Fibroblast of villous mesenchyme (primary cell): ENCODE results near the gene HOXA4. TPM values are rescaled to one million over a fixed set of nuclear protein-coding genes. Genes with fewer than 3 reads are reported as not detected.

Experiments used
- DNase-seq: peaks from one replicate; pipeline ENCODE4 v3.0.0-alpha.2; 2010; ENCODE audit warnings: low read depth
- H3K4me3 ChIP-seq: 2 replicates; pipeline ENCODE4 v1.5.1; 2011; ENCODE audit warnings: low read depth, mild to moderate bottlenecking, low read length
- CTCF ChIP-seq: IDR thresholded peaks from 2 replicates; pipeline ENCODE4 v1.5.1; 2012; ENCODE audit warnings: low read depth, mild to moderate bottlenecking, low read length; ENCODE audit not compliant: insufficient read depth
- total RNA-seq: library from RNA; depleted of rRNA; stranded (reverse); fragments of >200 nt; gene quantifications from 2 replicates; pipeline ENCODE4 v1.2.3, GENCODE V29; 2012

Gene HOXA4
- total RNA-seq, 1 donor: 1.3 TPM

- TF ChIP-seq CTCF: no peak
- peak overlapping the region; percentile 67 for H3K4me3 ChIP-seq
- DNase-seq: no peak
Measured at GRCh38 chr7:27176524-27176845, 45.9 kb upstream of the HOXA4 start.

GRCh38 chr7:27175626-27176523, 45.3 kb upstream of the HOXA4 start:
- peak overlapping the region; percentile 67 for H3K4me3 ChIP-seq
- DNase-seq: peak; percentile 67
- TF ChIP-seq CTCF: no peak

- DNase-seq: peak; percentile 93
- H3K4me3 ChIP-seq: peak overlapping the region; percentile 67
Measured at GRCh38 chr7:27174874-27175625, 44.5 kb upstream of the HOXA4 start.

GRCh38 chr7:27173956-27174873, 43.7 kb upstream of the HOXA4 start, which contains the start of gene HOXA10:
TSS of gene HOXA10 (minus strand) at chr7:27174320. CDS start at chr7:27174306, 14 bp downstream.
- no peak for TF ChIP-seq CTCF
- peak; percentile 84 for DNase-seq
- peak within 1 kb of the TSS; percentile 67 for H3K4me3 ChIP-seq

More at GRCh38 chr7:27174874-27175625, 44.5 kb upstream of the HOXA4 start:
- no peak for TF ChIP-seq CTCF

GRCh38 chr7:27173511-27173955, 43.0 kb upstream of the HOXA4 start:
- peak overlapping the region; percentile 67 for H3K4me3 ChIP-seq
- TF ChIP-seq CTCF: no peak
- DNase-seq: peak; percentile 10

- no peak for TF ChIP-seq CTCF
- peak; percentile 94 for DNase-seq
- peak overlapping the region; percentile 67 for H3K4me3 ChIP-seq
Measured at GRCh38 chr7:27172823-27173510, 42.4 kb upstream of the HOXA4 start.
